AG09309 (cell line): Measurements from ENCODE around the gene HTT.
"Not testable (repeated sequence)": the region's sequence is repeated elsewhere in the genome, so short reads cannot be mapped to it uniquely, and the experiment has no call there.

ENCODE experiments used
- DNase-seq: peaks from one replicate; pipeline ENCODE4 v3.0.0-alpha.2; 2010; ENCODE audit warnings: low read depth
- H3K4me3 ChIP-seq: 2 replicates; pipeline ENCODE4 v1.5.1; 2011; ENCODE audit warnings: mild to moderate bottlenecking, low read depth, low read length, moderate library complexity; ENCODE audit not compliant: control insufficient read depth
- CTCF ChIP-seq: IDR thresholded peaks from 2 replicates; pipeline ENCODE4 v1.5.1; 2011; ENCODE audit warnings: mild to moderate bottlenecking, low read depth, low read length, inconsistent platforms; ENCODE audit not compliant: insufficient read depth, control insufficient read depth; ENCODE audit errors: missing control alignments

Gene HTT

GRCh38 chr4:3158841-3159240 lies 84.4 kb downstream of the HTT start:
- no peak for TF ChIP-seq CTCF
- no peak overlapping the region for H3K4me3 ChIP-seq
- DNase-seq = no peak

- no peak for TF ChIP-seq CTCF
- H3K4me3 ChIP-seq = no peak overlapping the region
Observed at GRCh38 chr4:3160438-3160837, 86.0 kb downstream of the HTT start.

DNA sequence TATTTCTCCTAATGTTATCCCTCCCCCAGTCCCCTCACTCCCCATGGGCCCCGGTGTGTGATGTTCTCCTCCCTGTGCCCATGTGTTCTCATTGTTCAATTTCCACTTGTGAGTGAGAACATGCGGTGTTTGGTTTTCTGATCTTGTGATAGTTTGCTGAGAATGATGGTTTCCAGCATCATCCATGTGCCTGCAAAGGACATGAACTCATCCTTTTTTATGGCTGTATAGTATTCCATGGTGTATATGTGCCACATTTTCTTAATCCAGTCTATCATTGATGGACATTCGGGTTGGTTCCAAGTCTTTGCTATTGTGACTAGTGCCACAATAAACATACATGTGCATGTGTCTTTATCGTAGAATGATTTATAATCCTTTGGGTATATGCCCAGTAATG lies 86.6 kb downstream of the HTT start:
- not testable (repeated sequence) for H3K4me3 ChIP-seq, DNase-seq

More at GRCh38 chr4:3160438-3160837, 86.0 kb downstream of the HTT start:
- no peak for DNase-seq

- DNase-seq, H3K4me3 ChIP-seq: not testable (repeated sequence)
Observed at GRCh38 chr4:3166434-3166833, 92.0 kb downstream of the HTT start.

- DNase-seq = no peak
- H3K4me3 ChIP-seq = no peak overlapping the region
Observed at GRCh38 chr4:3168029-3168428, 93.5 kb downstream of the HTT start.

DNA sequence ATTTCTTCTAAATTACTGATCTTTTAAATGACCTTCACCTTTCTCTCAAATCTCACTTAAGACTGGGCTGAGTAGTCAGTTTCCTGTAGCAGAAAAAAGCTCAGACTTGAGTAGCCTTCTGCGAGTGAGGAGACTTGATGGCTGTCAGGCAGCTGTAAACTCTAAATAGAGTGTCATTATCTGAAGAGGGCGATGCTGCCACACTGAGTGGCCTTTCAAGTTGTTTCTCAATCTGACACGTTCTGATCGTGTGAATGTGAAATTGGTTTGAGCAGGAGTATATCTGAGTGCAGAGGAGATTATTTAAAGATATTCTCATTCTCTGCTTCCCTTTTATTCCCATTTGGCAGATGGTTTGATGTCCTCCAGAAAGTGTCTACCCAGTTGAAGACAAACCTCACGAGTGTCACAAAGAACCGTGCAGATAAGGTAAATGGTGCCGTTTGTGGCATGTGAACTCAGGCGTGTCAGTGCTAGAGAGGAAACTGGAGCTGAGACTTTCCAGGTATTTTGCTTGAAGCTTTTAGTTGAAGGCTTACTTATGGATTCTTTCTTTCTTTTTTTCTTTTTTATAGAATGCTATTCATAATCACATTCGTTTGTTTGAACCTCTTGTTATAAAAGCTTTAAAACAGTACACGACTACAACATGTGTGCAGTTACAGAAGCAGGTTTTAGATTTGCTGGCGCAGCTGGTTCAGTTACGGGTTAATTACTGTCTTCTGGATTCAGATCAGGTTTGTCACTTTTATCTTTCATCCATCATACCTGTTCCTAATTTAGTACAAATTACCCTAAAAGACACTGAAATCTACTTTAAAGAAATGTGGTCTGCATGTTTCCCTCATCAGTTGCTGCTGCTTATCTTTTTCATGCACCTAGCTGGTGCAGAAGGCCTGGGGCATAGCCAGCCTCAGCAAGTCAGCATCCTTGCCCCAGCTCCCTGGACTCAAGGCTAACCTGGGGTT lies 100.2 kb downstream of the HTT start:
- no peak for DNase-seq
- TF ChIP-seq CTCF = no peak
- H3K4me3 ChIP-seq = no peak overlapping the region

More at GRCh38 chr4:3168029-3168428, 93.5 kb downstream of the HTT start:
- no peak for TF ChIP-seq CTCF

DNA sequence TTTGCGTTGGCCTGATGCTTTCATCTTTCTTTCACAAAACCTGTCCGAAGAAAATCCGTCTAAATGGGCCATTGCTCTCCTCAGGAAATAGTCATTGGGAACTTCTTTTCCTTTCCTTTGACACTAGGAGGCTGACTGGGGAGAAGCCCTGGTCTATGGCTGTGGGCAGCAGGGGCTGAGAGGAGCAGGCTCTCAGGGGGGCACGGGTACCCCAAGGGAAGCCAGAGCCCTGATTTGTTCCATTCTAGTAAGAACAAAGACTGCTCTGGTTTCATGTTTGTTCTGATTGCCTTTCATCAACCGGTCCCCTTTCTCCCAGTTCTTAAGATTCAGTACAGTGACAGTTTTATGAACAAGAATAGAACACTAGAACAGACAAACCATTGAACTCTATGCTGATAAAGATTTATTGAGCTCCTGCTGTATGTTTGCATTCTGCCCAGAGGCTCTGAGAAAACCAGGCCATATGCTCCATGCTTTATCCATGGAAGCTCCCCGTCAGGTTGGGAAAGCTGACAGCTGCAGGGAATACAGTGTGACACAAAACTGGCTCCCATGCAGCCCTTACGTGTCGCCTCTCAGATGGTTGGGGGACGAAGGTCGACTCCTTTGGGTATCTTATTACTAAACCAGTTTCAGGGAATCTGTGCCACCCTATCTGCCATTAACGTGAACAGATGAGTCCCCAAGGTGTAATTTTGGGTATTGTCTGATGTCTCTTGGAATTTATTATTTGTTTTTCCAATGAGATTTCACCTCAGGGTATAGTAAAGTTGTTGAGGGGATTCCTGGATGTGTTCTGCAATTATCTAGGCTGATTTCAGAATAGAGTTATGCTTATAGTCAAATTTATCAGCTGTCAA lies 102.1 kb downstream of the HTT start:
- no peak for DNase-seq

More for the DNA sequence above, 102.1 kb downstream of the HTT start:
- no peak for TF ChIP-seq CTCF
- no peak overlapping the region for H3K4me3 ChIP-seq
